D721Med (cell line): ENCODE measurements around the gene CCDC13.

ENCODE experiments used
- DNase-seq: peaks from one replicate; pipeline ENCODE4 v3.0.0; 2011; ENCODE audit warnings: low spot score; ENCODE audit not compliant: insufficient read length
- FAIRE-seq: peaks from 2 replicates; lab custom pipeline; 2011; peaks lifted over from hg19 to GRCh38; lab: Jason Lieb, UNC
- TF ChIP-seq, protein P1 (sequence below): IDR thresholded peaks from 2 replicates; pipeline ENCODE4 v1.5.1; 2012; ENCODE audit warnings: mild to moderate bottlenecking, control low read depth; ENCODE audit not compliant: insufficient read depth; ENCODE audit errors: missing control alignments

Gene CCDC13

DNA sequence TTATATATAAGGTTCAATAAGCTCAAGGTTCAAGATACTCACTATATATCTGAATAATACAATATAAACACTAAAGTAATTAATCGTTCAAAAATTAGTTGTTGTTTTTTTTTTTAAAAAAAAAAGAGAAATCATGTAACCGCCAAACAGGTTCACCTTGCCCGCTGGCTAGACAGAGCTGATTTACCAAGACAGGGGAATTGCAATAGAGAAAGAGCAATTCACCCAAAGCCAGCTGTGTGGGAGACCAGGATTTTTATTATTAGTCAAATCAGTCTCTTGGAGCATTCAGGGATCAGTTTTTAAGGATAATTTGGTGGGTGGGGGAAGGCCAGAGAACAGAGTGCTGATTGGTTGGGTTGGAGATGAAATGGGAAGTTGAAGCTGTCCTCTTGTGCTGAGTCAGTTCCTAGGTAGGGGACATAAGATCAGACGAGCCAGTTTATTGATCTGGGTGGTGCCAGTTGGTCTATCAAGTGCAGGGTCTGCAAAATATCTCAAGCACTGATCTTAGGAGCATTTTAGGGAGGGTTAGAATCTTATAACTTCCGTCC lies 23.4 kb upstream of the CCDC13 start:
- no peak for DNase-seq
- no peak for FAIRE-seq

DNA sequence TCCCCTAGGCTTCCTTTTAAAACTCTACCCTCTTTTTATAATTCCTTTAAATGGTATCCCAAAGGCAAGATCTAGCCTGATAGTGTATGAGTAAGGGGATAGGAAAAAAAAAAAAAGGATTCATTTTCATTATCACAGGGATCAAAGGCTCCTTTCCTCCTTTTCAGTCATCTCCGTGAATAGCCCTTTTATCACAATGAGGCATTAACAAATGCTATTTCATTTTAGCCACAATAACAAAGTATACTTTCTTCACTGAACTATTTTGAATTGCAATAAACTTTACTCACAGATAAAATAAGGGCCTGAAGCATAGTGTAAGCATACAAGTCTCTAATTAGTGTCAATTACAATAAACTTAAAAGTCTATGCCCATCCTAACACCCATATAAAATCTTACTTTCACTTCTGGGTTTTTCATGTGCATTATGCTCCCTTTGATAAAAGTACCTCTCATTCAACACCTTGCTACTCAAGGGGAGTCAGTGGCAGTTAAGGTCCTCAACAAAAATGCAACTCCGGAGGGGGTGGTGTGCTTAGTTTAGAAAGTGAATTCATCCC lies 22.6 kb upstream of the CCDC13 start:
- peak; percentile 11 for FAIRE-seq
- no peak for DNase-seq
- TF ChIP-seq, protein P1, sequence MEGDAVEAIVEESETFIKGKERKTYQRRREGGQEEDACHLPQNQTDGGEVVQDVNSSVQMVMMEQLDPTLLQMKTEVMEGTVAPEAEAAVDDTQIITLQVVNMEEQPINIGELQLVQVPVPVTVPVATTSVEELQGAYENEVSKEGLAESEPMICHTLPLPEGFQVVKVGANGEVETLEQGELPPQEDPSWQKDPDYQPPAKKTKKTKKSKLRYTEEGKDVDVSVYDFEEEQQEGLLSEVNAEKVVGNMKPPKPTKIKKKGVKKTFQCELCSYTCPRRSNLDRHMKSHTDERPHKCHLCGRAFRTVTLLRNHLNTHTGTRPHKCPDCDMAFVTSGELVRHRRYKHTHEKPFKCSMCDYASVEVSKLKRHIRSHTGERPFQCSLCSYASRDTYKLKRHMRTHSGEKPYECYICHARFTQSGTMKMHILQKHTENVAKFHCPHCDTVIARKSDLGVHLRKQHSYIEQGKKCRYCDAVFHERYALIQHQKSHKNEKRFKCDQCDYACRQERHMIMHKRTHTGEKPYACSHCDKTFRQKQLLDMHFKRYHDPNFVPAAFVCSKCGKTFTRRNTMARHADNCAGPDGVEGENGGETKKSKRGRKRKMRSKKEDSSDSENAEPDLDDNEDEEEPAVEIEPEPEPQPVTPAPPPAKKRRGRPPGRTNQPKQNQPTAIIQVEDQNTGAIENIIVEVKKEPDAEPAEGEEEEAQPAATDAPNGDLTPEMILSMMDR, result no peak

More for the DNA sequence above, 23.4 kb upstream of the CCDC13 start:
- TF ChIP-seq, protein P1, result no peak

DNA sequence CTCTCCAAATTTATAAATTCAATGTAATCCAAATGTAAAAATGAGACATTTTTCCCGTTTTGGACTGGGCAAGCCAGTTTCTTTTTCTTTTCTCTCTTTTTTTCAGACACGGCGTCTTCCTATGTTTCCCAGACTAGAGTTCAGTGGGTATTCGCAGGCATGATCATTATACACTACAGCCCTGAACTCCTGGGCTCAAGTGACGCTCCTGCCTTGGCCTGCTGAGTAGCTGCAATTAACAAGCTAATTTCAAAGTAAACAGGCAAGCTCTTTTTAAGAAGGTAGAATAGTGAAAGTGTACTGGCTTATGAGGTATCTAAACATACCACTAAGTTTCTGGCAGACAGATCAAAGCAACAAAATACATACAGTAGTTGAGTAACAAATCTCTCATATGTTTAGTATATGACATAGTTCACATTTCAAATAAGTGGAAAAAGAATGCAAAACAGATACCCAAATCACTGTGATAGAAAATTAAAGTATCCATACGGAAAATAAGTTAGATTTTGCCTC lies 17.7 kb upstream of the CCDC13 start:
- TF ChIP-seq, protein P1, result no peak
- FAIRE-seq (no peak), DNase-seq (no peak)

DNA sequence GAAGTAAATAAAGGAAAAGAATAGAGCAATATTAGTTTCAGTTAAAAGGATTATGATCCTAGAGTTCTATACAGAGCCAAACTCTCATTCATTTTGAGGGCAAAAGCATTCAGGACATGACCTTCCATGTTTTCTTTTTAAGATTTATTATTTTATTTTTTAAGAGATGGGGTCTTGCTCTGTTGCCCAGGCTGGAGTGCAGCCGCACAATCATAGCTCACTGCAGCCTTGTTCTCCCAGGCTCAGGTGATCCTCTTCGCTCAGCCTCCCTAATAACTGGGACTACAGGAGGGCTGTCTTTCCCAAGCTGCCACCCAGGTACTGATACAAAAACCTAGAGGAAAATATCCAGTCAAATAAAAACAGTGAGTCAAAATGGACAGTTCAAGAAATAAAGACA lies 13.6 kb upstream of the CCDC13 start:
- FAIRE-seq, result no peak
- DNase-seq, result no peak
- TF ChIP-seq, protein P1, result no peak

DNA sequence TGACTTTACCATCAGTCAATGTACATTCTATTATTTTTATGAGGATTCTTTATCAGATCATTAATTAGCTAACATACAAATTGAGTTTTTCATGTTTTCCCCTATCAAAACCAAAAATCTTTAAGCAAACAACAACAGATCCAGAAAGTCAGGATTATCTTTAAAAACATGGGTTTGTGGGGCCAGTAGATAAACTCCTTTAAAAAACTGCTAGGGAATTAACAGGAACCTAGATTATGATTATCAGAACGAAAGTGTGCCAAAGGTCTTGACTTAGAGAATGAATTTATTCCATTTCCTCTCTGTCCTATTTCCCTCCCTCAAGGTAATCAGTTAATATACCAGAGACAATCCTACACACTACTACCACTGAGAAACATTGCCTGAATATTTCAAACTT lies 13.2 kb upstream of the CCDC13 start:
- TF ChIP-seq, protein P1, result no peak
- FAIRE-seq, result no peak
- no peak for DNase-seq

DNA sequence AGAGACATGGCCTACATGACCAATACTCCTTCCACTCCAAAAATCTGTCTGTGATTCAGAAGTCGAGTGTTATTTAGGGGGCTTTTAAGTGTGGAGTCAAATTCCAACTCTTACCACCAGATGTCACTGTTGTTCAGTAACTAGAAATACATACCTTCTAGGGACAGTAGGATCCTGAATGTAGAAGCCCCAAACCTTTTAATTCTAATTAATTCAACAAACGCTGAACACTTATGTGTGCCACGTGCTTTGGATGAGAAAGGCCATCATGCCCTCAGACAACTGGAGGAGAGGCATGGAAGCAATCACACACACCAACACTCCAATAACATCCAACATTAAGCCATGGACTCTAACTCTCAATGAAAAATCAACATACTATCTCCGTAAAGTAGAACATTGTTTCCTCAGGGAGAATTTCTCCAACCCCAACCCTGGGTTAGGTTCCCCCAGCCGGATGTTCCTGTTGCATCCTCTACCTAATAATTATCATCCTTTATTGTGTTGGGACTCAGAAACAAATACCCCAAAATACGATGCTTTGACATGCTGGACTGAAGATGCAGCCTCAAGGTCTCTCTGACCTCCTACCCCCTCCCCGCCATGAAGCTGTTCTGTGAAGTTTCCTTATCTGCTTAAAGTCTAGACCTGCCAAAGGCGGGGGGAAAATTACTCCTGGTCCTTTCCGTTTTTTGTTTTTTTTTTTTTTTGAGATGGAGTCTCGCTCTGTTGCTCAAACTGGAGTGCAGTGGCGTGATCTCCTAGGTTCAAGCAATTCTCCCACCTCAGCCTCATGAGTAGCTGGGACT lies 8.0 kb upstream of the CCDC13 start:
- FAIRE-seq, result peak; percentile 86
- peak; percentile 34 for DNase-seq
- TF ChIP-seq, protein P1, result peak; percentile 62

DNA sequence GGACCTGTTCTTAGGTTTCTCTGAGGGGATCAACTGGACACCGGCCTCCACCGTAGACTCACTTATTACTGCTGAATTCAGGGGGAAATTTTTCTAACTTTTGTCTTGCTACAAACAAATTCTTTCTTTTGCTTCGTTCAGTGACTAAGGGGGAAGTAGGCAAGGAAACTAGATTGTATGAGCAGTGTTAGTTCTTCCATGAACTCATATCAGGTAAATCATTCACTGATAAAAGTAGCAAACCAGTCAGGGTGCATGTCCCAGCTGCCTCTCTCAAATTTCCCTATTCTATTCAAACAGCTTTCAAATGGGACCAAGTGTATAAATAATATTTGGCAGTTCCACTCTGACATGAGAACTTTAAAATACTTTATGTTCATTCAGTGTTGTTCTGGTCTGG lies 7.3 kb upstream of the CCDC13 start:
- TF ChIP-seq, protein P1, result no peak
- DNase-seq (no peak), FAIRE-seq (no peak)
